ES-I3 (cell line): ENCODE data around the gene SRC.

Experiments used
- H3K36me3 ChIP-seq: 2 replicates; pipeline ENCODE4 v1.6.1; 2013; ENCODE audit warnings: mild to moderate bottlenecking, low read length, control low read depth, moderate library complexity; ENCODE audit not compliant: insufficient read depth
- H3K4me1 ChIP-seq: 2 replicates; pipeline ENCODE4 v1.6.1; 2013; ENCODE audit warnings: mild to moderate bottlenecking, control low read depth, low read length; ENCODE audit not compliant: insufficient read depth
- H3K9ac ChIP-seq: 2 replicates; pipeline ENCODE4 v1.6.1; 2013; ENCODE audit warnings: low read depth, mild to moderate bottlenecking, low read length, moderate library complexity
- H3K9me3 ChIP-seq: 2 replicates; pipeline ENCODE4 v1.6.1; 2013; ENCODE audit warnings: mild to moderate bottlenecking, low read length, moderate library complexity; ENCODE audit not compliant: control insufficient read depth, insufficient read depth

SRC gene

DNA sequence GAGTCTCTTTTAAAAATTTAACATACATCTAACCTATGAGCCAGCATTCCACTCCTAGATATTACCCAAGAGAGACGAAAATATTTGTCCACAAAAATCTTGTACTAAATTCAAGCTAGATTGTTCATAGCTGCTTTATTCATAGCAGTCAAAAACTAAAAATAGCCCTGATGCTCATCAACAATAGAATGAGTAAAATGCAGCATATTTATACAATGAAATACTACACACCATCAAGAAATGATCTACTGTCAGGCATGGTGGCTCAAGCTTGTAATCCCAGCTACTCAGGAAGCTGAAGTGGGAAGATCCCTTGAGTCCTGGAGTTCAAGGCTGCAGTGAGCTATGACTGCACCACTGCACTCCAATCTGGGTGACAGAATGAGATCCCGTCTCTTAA is 22.0 kb upstream of the SRC start:
- H3K4me1 ChIP-seq: peaks cover 9% of the 10 kb centered on the region; the same call in 1 of the 2 replicates
- H3K36me3 ChIP-seq: no peaks in the 10 kb centered on the region
- H3K9ac ChIP-seq: no peak overlapping the region
- H3K9me3 ChIP-seq: no peaks in the 10 kb centered on the region

DNA sequence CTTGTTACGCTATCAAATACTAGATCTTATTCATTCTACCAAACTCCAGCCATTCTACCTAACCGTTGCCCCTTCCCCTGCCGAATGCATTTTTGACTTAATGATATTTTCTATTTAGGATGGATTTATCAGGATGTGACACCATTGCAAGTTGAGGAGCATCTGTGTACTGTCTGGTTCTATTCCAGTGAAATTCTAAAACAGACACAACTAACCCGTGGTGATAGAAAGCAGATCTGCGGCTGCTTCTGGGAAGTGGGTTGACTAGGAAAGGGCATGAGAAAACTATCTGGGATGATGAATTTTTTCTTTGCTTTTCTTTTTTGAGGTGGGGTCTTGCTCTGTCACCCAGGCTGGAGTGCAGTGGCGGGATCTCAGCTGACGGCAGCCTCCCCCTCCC is 20.7 kb upstream of the SRC start:
- Histone ChIP-seq H3K9me3 (no peaks in the 10 kb centered on the region), H3K36me3 (no peaks in the 10 kb centered on the region), H3K9ac (no peak overlapping the region), H3K4me1 (no peaks in the 10 kb centered on the region)

DNA sequence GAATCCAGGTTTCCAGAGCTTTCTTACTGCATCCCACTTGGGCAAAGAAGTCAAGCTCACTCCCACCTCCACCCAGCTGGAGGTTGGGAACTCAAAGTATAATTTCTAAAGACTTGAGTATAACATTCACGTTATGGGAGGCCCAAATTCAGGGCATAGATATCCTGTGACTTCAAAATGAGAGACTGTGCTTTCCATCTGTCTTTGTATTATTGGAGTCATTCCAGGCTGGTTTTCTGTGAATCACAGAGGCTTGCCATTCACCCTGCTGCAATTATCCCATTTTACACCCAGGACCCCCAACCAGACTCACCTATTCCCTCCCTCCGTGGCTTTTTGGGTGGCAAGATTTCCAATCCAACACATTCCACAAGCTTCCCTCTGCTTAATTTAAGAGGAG is 19.3 kb upstream of the SRC start:
- Histone ChIP-seq H3K9me3 (no peaks in the 10 kb centered on the region), H3K4me1 (no peaks in the 10 kb centered on the region), H3K36me3 (no peaks in the 10 kb centered on the region), H3K9ac (no peak overlapping the region)

DNA sequence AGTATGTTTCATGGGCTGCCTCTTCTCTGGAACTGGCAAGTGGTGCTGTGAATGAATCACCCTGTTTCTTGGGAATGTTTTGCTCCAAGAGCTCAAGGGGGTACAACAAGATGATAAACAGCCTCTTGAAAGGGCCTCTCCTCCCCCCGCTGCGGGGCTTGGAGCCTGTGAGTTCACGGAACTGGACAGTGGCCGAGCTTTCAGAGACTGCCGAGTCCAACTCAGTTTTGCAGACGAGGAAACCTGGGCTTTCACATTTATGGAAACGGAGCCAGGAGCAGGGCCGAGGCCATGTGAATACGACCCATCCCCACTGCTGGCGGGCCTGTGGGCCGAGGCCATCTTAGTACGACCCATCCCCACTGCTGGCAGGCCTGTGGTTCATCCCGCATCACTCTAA is 18.2 kb upstream of the SRC start:
- Histone ChIP-seq H3K9ac (no peak overlapping the region), H3K9me3 (no peaks in the 10 kb centered on the region), H3K4me1 (peaks cover 6% of the 10 kb centered on the region; the same call in 1 of the 2 replicates), H3K36me3 (no peaks in the 10 kb centered on the region)

DNA sequence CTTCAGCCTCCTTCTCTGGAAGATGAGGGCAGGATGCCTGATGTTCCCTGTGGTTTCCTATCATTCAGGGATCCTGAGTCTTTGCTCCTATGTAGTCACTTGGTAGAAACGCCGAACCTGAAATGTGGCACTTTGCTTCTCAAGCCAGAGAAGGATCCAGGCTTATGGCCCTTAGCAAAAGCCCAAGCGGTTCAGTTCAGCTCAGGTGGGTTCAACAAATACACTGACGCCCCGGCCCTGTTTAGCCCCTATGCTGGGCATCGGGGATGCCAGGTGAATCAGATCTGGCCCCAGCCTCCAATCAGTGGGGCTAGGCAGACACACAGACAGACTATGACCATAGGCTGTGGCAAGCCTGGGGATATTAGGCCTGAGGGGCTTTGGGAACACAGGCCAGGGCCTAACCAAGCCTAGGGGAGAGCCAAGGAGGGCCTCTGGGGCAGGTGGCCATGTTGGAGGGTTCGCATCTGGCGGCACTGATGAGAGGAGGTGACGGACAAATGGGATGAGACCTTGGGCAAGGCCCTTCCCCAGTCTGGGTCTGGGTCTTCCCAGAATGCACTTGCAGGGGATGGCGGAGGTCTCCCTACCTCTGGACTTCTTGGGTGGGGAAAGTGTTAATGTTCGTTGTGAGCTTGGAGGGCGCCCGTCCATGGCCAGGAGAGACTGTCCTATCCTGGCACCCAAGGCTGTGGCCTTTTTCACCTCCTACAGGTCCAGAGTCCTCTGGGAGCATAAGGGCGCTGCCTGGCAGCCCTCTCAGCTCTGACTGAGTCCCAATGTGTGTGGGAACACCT is 17.6 kb upstream of the SRC start:
- Histone ChIP-seq H3K4me1 (peaks cover 6% of the 10 kb centered on the region; the same call in 1 of the 2 replicates), H3K9ac (no peak overlapping the region), H3K36me3 (no peaks in the 10 kb centered on the region), H3K9me3 (no peaks in the 10 kb centered on the region)

DNA sequence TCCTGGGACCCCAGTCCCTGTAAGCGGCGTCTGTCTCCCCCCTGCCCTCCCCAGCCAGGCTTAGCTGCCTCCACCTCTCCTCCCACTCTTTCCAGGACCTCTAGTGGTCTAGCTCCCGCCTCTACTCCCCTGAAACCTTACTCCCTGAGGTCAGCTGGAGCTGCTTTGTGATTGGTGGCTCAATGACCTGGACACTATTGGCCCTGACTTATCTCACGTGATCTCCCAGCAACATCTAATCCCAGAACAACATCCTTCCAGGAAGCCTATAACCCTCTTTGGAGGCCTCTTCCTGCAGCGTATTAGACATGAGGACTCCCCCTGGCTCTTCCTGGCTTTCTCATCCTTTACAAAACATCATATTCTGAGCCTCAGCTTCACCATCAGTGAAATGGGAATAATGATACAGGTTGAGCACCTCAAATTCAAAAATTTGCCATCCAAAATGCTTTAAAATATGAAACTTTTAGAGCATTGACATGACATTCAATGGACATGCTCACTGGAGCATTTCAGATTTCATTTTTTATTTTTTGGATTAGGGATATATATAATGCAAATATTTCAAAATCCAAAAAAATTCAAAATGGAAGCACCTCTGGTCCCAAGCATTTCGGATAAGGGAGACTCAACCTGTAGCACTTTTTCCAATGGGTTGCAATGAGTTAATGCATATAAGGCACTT is 16.3 kb upstream of the SRC start:
- H3K4me1 ChIP-seq: peaks cover 6% of the 10 kb centered on the region; the same call in 1 of the 2 replicates
- H3K36me3 ChIP-seq: no peaks in the 10 kb centered on the region
- H3K9me3 ChIP-seq: no peaks in the 10 kb centered on the region
- H3K9ac ChIP-seq: no peak overlapping the region

DNA sequence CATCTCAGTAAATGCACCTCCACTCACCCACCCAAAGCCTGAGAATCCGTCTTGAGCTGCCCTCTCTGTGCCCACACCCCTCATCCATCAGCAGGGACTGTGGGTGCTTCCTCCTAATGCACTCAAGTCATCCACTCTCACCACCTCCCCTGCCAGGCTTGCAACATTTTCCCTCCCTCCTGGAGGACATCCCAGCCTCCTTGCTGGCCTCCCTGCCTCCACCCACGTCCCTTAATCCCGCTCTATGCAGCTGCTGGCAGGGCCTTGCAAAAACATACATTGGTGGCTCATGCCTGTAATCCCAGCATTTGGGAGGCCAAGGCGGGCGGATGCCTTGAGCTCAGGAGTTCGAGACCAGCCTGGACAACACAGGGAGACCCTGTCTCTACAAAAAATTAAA is 15.6 kb upstream of the SRC start:
- no peaks in the 10 kb centered on the region for H3K36me3 ChIP-seq
- H3K4me1 ChIP-seq: peaks cover 6% of the 10 kb centered on the region; the same call in 1 of the 2 replicates
- H3K9me3 ChIP-seq: no peaks in the 10 kb centered on the region
- H3K9ac ChIP-seq: no peak overlapping the region

DNA sequence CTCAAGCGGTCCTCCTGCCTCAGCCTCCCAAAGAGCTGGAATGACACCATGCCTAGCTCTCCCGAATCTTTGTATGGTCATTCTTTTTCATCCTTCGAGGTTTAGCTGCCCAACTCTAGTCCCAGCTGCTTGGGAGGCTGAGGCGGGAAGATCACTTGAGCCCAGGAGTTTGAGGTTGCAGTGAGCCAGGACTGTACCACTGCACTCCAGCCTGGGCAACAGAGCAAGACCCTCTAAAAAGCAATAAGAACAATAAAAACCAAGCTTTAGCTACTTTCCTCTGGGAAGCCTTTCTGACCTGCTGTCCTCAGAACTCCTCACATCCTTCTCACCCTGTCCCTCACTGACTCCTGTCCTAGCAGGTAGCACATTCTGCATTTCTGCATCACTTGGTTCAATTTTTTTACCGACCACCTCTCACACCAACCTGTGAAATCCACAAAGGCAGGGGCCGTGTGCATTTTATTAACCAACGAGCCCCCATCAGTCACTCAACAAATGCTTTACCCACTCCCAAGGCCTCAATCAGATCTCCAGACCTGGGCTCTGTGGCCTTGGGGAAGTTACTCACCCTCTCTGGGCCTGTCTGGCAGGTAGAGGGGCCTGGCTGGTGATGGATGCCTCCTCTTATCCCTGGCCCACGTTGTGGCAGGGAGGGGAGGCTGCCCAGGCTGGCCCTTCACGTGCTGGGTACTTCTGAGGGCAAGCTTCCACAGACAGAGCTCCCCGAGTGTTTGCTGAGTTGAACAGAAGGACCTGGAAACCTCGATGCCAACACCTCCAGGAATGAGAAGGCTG is 14.7 kb upstream of the SRC start:
- H3K9ac ChIP-seq: no peak overlapping the region
- H3K4me1 ChIP-seq: peaks cover 6% of the 10 kb centered on the region; the same call in 1 of the 2 replicates
- no peaks in the 10 kb centered on the region for H3K36me3 ChIP-seq
- no peaks in the 10 kb centered on the region for H3K9me3 ChIP-seq

DNA sequence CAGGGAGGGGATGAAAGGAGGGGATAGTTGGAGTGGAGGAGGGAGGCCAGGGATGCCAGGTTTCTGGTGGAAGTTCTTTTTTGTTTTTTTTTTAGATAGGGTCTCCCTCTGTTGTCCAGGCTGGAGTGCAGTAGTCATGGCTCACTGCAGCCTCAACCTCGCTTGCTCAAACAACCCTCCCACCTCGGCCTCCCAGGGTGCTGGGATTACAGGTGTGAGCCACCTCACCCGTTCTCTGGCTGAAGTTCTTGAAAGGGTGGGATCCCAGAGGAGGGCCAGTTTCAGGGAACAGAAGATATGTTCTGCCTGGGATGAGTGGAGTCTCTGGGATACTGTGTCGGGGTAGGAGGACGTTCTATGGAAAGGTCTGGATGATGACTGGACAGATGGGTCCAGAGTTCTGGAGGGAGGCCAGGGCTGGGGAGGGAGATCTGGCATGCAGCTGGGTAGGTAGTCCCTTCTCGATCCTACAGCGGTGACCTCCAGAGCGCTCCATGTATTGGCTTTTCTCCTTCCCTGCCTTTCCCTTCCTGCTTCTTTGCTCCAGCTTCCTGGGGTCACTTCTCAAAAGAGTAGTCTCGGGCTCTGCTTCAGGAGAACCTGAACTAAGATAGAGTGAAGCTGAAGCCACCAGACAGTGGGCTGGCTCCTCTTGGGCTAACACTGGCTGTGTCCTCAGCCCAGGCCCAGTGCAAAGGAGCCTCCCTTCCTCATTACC is 12.7 kb upstream of the SRC start:
- H3K9ac ChIP-seq: no peak overlapping the region
- no peaks in the 10 kb centered on the region for H3K9me3 ChIP-seq
- peaks cover 6% of the 10 kb centered on the region; the same call in 1 of the 2 replicates for H3K4me1 ChIP-seq
- H3K36me3 ChIP-seq: no peaks in the 10 kb centered on the region

DNA sequence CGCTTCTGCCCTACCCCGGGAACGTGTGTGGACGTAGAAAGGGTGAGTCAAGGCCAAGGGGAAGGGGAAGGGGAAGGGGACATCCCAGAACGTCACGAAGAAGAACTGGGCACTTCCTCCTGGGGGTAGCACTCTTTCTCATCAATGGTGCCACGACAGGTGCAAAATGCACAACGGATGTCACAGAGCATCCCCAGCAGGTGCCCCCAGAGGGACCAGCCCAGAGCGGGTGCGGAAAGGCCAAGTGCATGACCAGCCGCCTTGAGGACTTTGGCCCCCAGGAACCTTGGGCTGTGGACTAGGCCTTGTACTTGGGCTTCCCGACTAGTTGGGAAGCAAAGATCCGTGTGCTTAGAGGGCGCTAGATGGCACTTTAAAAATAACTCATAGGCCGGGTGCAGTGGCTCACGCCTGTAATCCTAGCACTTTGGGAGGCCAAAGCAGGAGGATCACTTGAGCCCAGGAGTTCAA is 12.1 kb upstream of the SRC start:
- Histone ChIP-seq H3K36me3 (no peaks in the 10 kb centered on the region), H3K9me3 (no peaks in the 10 kb centered on the region), H3K9ac (no peak overlapping the region), H3K4me1 (peaks cover 6% of the 10 kb centered on the region; the same call in 1 of the 2 replicates)

DNA sequence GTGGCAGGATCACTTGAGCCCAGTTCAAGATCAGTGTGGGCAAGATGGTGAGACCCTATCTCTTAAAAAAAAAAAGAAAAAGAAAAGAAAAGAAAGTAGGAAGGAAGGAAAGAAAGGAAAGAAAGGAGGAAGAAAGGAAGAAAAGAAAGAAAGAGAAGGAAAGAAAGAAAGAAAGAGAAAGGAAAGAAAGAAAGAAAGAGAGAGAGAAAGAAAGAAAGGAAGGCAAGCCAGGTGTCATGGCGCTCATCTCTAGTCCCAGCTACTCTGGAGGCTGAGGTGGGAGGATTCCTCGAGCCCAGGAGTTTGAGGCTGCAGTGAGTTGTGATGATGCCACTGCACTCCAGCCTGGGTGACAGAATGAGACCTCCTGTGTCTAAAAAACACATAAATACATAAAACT is 11.5 kb upstream of the SRC start:
- H3K9ac ChIP-seq: no peak overlapping the region
- no peaks in the 10 kb centered on the region for H3K36me3 ChIP-seq
- H3K4me1 ChIP-seq: peaks cover 6% of the 10 kb centered on the region; the same call in 1 of the 2 replicates
- no peaks in the 10 kb centered on the region for H3K9me3 ChIP-seq

DNA sequence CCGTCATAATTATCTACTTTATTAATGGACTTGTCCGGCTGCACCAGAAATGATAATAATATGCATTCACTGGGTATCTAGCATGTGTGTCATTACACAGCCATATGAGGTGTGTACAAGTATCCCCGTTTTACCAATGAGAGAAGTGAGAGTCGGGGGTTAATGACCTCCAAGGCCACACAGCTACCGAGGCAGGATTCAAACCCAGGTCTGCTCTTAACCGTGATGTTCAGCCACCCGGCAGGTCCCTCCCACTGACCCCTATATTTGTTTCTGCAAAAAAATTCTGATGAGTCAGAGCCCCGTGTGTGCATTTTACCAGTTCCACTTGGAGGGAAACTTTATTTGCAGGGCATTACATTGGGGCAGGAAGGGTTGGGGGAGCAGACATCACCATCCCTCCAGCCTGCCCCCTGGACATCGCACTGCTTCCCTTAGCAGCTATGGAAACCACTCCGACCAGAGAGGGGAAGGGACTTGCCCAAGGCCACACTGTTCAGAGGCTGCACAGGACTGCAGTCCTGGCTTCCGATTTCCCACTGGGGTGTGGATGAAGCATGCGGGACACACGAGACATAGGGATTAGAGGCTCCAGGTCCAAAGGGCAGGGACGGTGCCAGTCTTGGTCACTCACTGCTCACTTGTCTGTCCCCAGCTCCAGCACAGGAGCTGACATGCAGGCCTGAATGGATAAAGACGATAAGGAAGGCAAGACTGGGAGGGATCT is 10.1 kb upstream of the SRC start:
- Histone ChIP-seq H3K36me3 (no peaks in the 10 kb centered on the region), H3K4me1 (peaks cover 6% of the 10 kb centered on the region; the same call in 1 of the 2 replicates), H3K9ac (no peak overlapping the region), H3K9me3 (no peaks in the 10 kb centered on the region)

DNA sequence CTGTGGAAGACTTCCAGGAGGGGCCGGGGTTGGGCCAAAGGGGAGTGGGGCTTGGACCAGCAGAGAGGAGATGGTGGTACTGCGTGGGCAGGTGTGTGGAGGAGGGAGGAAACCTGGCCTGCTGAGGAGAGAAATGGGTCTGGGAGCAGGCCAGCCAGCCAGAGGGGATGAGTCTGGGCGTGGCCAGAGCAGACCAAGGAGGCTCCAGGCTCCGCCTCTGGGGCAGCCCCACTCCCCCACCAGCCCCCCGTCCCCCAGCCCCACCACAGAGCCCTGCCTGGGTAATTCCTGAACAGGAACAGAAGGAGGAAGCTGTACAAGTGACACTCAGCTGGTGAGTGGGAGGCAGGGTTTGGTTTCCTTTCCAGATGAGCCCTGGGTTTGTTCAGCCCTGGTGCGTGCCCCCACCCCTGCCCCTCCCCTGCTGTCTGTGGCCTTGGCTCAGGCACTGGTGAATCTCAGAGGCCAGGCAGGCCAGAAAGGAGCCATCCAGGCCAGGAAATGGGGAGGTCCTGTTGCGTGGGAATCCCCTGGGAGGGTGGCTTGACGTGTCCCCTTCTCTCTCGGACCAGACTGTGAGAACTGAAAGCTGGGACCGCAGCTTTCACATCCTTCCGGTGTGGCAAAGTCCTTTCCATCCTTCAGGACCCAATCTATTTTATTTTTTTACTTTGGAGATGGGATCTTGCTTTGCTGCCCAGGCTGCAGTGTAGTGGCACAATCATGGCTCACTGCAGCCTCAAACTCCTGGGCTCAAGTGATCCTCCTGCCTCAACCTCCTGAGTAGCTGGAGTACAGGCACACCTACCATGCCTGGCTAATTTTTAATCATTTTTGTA is 9.4 kb upstream of the SRC start:
- Histone ChIP-seq H3K9ac (no peak overlapping the region), H3K4me1 (peaks cover 6% of the 10 kb centered on the region; the same call in 1 of the 2 replicates), H3K9me3 (no peaks in the 10 kb centered on the region), H3K36me3 (no peaks in the 10 kb centered on the region)
